SK-N-SH (cell line): ENCODE measurements around the gene FLVCR1. TPM values are rescaled to one million over a fixed set of nuclear protein-coding genes. Genes with fewer than 3 reads are reported as not detected.

ENCODE experiments used
- CTCF ChIA-PET: fragments of 300-600, 350-600 bp; formaldehyde crosslinking; extraction: SDS; loops from one replicate; lab custom pipeline; 2021; lab: Yijun Ruan, JAX
- POLR2A ChIA-PET: fragments of 350-600 bp; sonication (Branson Sonifier 250); formaldehyde crosslinking; extraction: SDS; loops from one replicate; lab custom pipeline; 2020; ENCODE audit warnings: antibody characterized with exemption, inconsistent platforms; lab: Yijun Ruan, JAX
- DNase-seq: peaks from one replicate; pipeline ENCODE4 v3.0.0; 2012
- H2AFZ ChIP-seq: fragments of 200-600 bp; sonication (generic); 2 replicates; pipeline ENCODE4 v1.8.1; 2016; ENCODE audit warnings: antibody characterized with exemption, mild to moderate bottlenecking, low read depth
- H3F3A ChIP-seq: fragments of 200-600 bp; sonication (generic); replicated peaks from 2 replicates; pipeline ENCODE3; 2016; ENCODE audit warnings: antibody characterized with exemption, mild to moderate bottlenecking; ENCODE audit not compliant: insufficient read depth
- H3K27ac ChIP-seq, 2 experiments: fragments of 200-500 bp in 1 of 2; fragments of 200-600 bp in 1 of 2; sonication (Bioruptor generic) in 1 of 2; sonication (generic), shearing (Covaris generic) in 1 of 2; 2 replicates each; pipeline versions ENCODE4 v1.5.1 to v1.6.1; 2014 to 2016; ENCODE audit warnings: low read depth in 2 of 2, inconsistent platforms in 1 of 2, low read length in 1 of 2, mild to moderate bottlenecking in 1 of 2, mixed read lengths in 1 of 2
- H3K27me3 ChIP-seq: fragments of 200-600 bp; sonication (generic), shearing (Covaris generic); 2 replicates; pipeline ENCODE4 v1.6.1; 2016; ENCODE audit warnings: mixed run types; ENCODE audit not compliant: insufficient read depth
- H3K36me3 ChIP-seq, 2 experiments: fragments of 200-500 bp in 1 of 2; fragments of 200-600 bp in 1 of 2; sonication (Bioruptor generic) in 1 of 2; sonication (generic) in 1 of 2; replicated peaks in 1 of 2; 2 replicates each; pipeline versions ENCODE3 to v1.5.1; 2014 to 2016; ENCODE audit warnings: low read length in 1 of 2, mild to moderate bottlenecking in 1 of 2; ENCODE audit not compliant: insufficient read depth in 2 of 2, control insufficient read depth in 1 of 2
- H3K4me1 ChIP-seq, 2 experiments: fragments of 200-500 bp in 1 of 2; fragments of 200-600 bp in 1 of 2; sonication (Bioruptor generic) in 1 of 2; sonication (generic), shearing (Covaris generic) in 1 of 2; 2 replicates each; pipeline versions ENCODE4 v1.5.1 to v1.6.1; 2014 to 2016; ENCODE audit warnings: low read depth in 1 of 2, low read length in 1 of 2, mixed run types in 1 of 2; ENCODE audit not compliant: insufficient read depth in 2 of 2, control insufficient read depth in 1 of 2
- H3K4me2 ChIP-seq: fragments of 200-600 bp; sonication (generic), shearing (Covaris generic); 2 replicates; pipeline ENCODE4 v1.6.1; 2017; ENCODE audit warnings: mixed run types
- H3K4me3 ChIP-seq, 2 experiments: fragments of 200-500 bp in 1 of 2; fragments of 200-600 bp in 1 of 2; sonication (Bioruptor generic) in 1 of 2; sonication (generic), shearing (Covaris generic) in 1 of 2; 2 replicates each; pipeline versions ENCODE4 v1.5.1 to v1.8.1; 2014 to 2016; ENCODE audit warnings: low read depth in 2 of 2, inconsistent platforms in 1 of 2, low read length in 1 of 2, mild to moderate bottlenecking in 1 of 2, mixed read lengths in 1 of 2, moderate library complexity in 1 of 2
- H3K79me2 ChIP-seq: fragments of 200-600 bp; sonication (generic); 2 replicates; pipeline ENCODE4 v1.8.1; 2017; ENCODE audit warnings: mild to moderate bottlenecking; ENCODE audit not compliant: insufficient read depth
- H3K9ac ChIP-seq: fragments of 200-600 bp; sonication (generic); 2 replicates; pipeline ENCODE4 v1.6.1; 2017; ENCODE audit warnings: mixed run types
- H3K9me2 ChIP-seq: fragments of 200-600 bp; sonication (generic); 2 replicates; pipeline ENCODE4 v1.6.1; 2017; ENCODE audit warnings: mixed run types
- H3K9me3 ChIP-seq: fragments of 200-600 bp; sonication (generic); 2 replicates; pipeline ENCODE4 v1.6.1; 2017; ENCODE audit warnings: mixed run types, mild to moderate bottlenecking, moderate library complexity
- H4K20me1 ChIP-seq: fragments of 200-600 bp; sonication (generic); 2 replicates; pipeline ENCODE4 v1.6.1; 2017; ENCODE audit warnings: mild to moderate bottlenecking, mixed run types; ENCODE audit not compliant: insufficient read depth
- ELF1 ChIP-seq: IDR thresholded peaks from 2 replicates; pipeline ENCODE4 v1.4.0; 2012
- FOSL2 ChIP-seq: IDR thresholded peaks from 2 replicates; pipeline ENCODE4 v1.4.0; 2012; ENCODE audit warnings: low read depth, mild to moderate bottlenecking, moderate library complexity, borderline replicate concordance
- FOXM1 ChIP-seq: IDR thresholded peaks from 2 replicates; pipeline ENCODE4 v1.4.0; 2012; ENCODE audit warnings: low read depth, mild to moderate bottlenecking
- GABPA ChIP-seq: IDR thresholded peaks from 2 replicates; pipeline ENCODE4 v1.4.0; 2012; ENCODE audit warnings: low read depth, mild to moderate bottlenecking
- MEF2A ChIP-seq: IDR thresholded peaks from 2 replicates; pipeline ENCODE4 v1.4.0; 2012; ENCODE audit warnings: low read depth, borderline replicate concordance
- MXI1 ChIP-seq: IDR thresholded peaks from 2 replicates; pipeline ENCODE4 v1.6.1; 2012; ENCODE audit warnings: mild to moderate bottlenecking, low read depth, low read length, improper control_type of control experiment
- NFIC ChIP-seq: IDR thresholded peaks from 2 replicates; pipeline ENCODE4 v1.4.0; 2012; ENCODE audit warnings: borderline replicate concordance
- NRF1 ChIP-seq: IDR thresholded peaks from 2 replicates; pipeline ENCODE4 v1.6.1; 2012; ENCODE audit warnings: low read depth, mild to moderate bottlenecking, low read length
- POLR2AphosphoS5 ChIP-seq: IDR thresholded peaks from 2 replicates; pipeline ENCODE4 v1.6.1; 2012; ENCODE audit warnings: low read depth, low read length
- RAD21 ChIP-seq: IDR thresholded peaks from 2 replicates; pipeline ENCODE4 v1.6.1; 2012; ENCODE audit warnings: mild to moderate bottlenecking, low read length
- RCOR1 ChIP-seq: fragments of 150-350 bp; IDR thresholded peaks from 2 replicates; pipeline ENCODE4 v1.6.1; 2017; ENCODE audit warnings: antibody characterized with exemption, low read length
- RFX5 ChIP-seq: IDR thresholded peaks from 2 replicates; pipeline ENCODE4 v1.6.1; 2012; ENCODE audit warnings: mild to moderate bottlenecking, improper control_type of control experiment, low read length
- SIN3A ChIP-seq: IDR thresholded peaks from 2 replicates; pipeline ENCODE4 v1.6.1; 2012; ENCODE audit warnings: low read depth, mild to moderate bottlenecking, low read length, moderate library complexity, borderline replicate concordance
- SMC3 ChIP-seq: IDR thresholded peaks from 2 replicates; pipeline ENCODE4 v1.6.1; 2012; ENCODE audit warnings: low read depth, low read length, improper control_type of control experiment
- YY1 ChIP-seq: IDR thresholded peaks from 2 replicates; pipeline ENCODE4 v1.4.0; 2012; ENCODE audit warnings: low read depth, mild to moderate bottlenecking
- WGBS: methylation state at CpG from one replicate; pipeline ENCODE4 v1.1.6; 2017; ENCODE audit warnings: low lambda C conversion rate; 5-methylcytosine and 5-hydroxymethylcytosine counted together
- polyA plus RNA-seq, 3 experiments: library from polyadenylated mRNA; depleted of rRNA; stranded (reverse); fragments of >200 nt; gene quantifications; 2 replicates each; pipeline ENCODE4 v1.2.3, GENCODE V29; 2012
- TF ChIP-seq, protein P1 (sequence below): IDR thresholded peaks from 2 replicates; pipeline ENCODE4 v1.4.0; 2012; ENCODE audit warnings: low read depth
- TF ChIP-seq, protein P2 (sequence below): fragments of 150-350 bp; IDR thresholded peaks from 2 replicates; pipeline ENCODE4 v1.6.1; 2017; ENCODE audit warnings: antibody characterized with exemption, low read length, low read depth, borderline replicate concordance
- TF ChIP-seq, protein P3 (sequence below): IDR thresholded peaks from 2 replicates; pipeline ENCODE4 v1.4.0; 2012; ENCODE audit warnings: low read depth, borderline replicate concordance
- TF ChIP-seq, protein P4 (sequence below): IDR thresholded peaks from 2 replicates; pipeline ENCODE4; 2012
- TF ChIP-seq, protein P5 (sequence below): fragments of 200-600 bp; sonication (generic); IDR thresholded peaks from 2 replicates; pipeline ENCODE4 v1.6.1; 2017; ENCODE audit warnings: antibody characterized with exemption, mild to moderate bottlenecking, moderate library complexity

Gene FLVCR1
- polyA plus RNA-seq, 1 of the 3 experiments (the other 2 are of a cell fraction): 1.7 TPM

DNA sequence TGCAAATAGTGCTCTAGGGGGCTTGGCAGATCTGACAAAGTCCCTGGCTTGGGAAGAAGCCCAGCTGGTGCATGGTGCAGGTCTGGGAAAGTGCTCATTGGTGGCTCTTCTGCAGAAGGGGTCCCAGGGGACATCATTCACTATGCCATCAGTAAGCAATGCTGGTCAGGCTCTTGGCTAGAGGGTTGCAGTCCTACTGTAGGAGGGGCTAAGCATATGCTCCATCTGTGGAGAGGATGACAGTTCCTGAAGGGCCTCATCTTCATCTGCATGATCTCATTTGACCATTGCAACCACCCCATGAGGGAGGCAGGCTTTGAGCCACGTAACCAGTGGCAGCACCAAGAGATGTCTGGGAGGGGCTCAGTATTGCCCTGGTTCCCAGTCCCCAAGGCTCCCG is 60.7 kb downstream of the FLVCR1 start:
- no peaks in the 10 kb centered on the region for H3K79me2 ChIP-seq
- no peak for TF ChIP-seq SMC3
- TF ChIP-seq, protein P1, sequence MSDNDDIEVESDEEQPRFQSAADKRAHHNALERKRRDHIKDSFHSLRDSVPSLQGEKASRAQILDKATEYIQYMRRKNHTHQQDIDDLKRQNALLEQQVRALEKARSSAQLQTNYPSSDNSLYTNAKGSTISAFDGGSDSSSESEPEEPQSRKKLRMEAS: no peak
- TF ChIP-seq, protein P2, sequence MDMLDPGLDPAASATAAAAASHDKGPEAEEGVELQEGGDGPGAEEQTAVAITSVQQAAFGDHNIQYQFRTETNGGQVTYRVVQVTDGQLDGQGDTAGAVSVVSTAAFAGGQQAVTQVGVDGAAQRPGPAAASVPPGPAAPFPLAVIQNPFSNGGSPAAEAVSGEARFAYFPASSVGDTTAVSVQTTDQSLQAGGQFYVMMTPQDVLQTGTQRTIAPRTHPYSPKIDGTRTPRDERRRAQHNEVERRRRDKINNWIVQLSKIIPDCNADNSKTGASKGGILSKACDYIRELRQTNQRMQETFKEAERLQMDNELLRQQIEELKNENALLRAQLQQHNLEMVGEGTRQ: no peak
- TF ChIP-seq NRF1: no peak
- TF ChIP-seq YY1: no peak
- TF ChIP-seq NFIC: no peak
- no peaks in the 10 kb centered on the region for H4K20me1 ChIP-seq
- no peak overlapping the region for H2AFZ ChIP-seq
- no peak overlapping the region for H3K9ac ChIP-seq
- ChIA-PET CTCF (no interaction called here), POLR2A (no interaction called here)
- H3K27me3 ChIP-seq: no peaks in the 10 kb centered on the region
- WGBS: 69% methylated on average over 2 of the region's 2 CpGs
- no peaks in the 10 kb centered on the region for H3F3A ChIP-seq
- peaks cover 0 to 5% of the 10 kb centered on the region in 2 experiments; a peak in 1 of 4 replicates for H3K4me1 ChIP-seq
- no peaks in the 10 kb centered on the region for H3K36me3 ChIP-seq
- no peak for DNase-seq
- H3K4me3 ChIP-seq: no peak overlapping the region
- H3K4me2 ChIP-seq: no peak overlapping the region
- H3K9me2 ChIP-seq: no peaks in the 10 kb centered on the region
- H3K27ac ChIP-seq: no peak overlapping the region
- no peaks in the 10 kb centered on the region for H3K9me3 ChIP-seq

DNA sequence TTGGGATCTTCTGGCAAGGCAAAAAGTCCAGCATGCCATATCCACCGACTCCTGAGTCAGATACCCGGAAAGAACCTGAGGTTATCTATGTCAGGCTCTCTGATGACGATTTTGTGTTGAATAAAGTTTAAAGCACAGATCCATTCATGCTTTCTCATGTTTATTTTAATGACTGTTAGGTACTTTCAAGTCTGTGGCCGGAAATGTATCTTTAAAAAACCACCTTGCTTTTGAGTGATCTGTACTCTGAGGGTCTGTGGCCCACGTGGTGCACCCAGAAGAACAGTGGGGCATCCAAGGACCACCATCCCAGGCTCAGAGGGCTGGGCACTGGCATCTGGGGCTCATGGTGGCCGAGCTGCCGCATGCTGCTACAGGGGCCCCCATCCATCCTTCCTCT is 62.2 kb downstream of the FLVCR1 start:
- ChIA-PET POLR2A (no interaction called here), CTCF (interaction anchor here (0.6 to 0.8 kb wide), 2 partner anchors 37 to 75 kb away, joined by 3 read pairs; no protein-coding TSS in a partner anchor)
- H4K20me1 ChIP-seq: no peaks in the 10 kb centered on the region
- H3K27me3 ChIP-seq: no peaks in the 10 kb centered on the region
- H3K27ac ChIP-seq: no peak overlapping the region
- peaks cover 0 to 2% of the 10 kb centered on the region in 2 experiments; a peak in 1 of 4 replicates for H3K4me1 ChIP-seq
- no peaks in the 10 kb centered on the region for H3K9me3 ChIP-seq
- no peak overlapping the region for H3K4me3 ChIP-seq
- DNase-seq: no peak
- H2AFZ ChIP-seq: no peak overlapping the region
- no peaks in the 10 kb centered on the region for H3F3A ChIP-seq
- WGBS: 47% methylated on average over 7 of the region's 7 CpGs
- H3K9me2 ChIP-seq: no peaks in the 10 kb centered on the region
- no peaks in the 10 kb centered on the region for H3K79me2 ChIP-seq
- no peaks in the 10 kb centered on the region for H3K36me3 ChIP-seq
- no peak overlapping the region for H3K9ac ChIP-seq
- no peak overlapping the region for H3K4me2 ChIP-seq
- TF ChIP-seq, protein P3, sequence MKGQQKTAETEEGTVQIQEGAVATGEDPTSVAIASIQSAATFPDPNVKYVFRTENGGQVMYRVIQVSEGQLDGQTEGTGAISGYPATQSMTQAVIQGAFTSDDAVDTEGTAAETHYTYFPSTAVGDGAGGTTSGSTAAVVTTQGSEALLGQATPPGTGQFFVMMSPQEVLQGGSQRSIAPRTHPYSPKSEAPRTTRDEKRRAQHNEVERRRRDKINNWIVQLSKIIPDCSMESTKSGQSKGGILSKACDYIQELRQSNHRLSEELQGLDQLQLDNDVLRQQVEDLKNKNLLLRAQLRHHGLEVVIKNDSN: no peak
- TF ChIP-seq RAD21: no peak
- TF ChIP-seq, protein P4, sequence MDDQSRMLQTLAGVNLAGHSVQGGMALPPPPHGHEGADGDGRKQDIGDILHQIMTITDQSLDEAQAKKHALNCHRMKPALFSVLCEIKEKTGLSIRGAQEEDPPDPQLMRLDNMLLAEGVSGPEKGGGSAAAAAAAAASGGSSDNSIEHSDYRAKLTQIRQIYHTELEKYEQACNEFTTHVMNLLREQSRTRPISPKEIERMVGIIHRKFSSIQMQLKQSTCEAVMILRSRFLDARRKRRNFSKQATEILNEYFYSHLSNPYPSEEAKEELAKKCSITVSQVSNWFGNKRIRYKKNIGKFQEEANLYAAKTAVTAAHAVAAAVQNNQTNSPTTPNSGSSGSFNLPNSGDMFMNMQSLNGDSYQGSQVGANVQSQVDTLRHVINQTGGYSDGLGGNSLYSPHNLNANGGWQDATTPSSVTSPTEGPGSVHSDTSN: no peak
- TF ChIP-seq RCOR1: no peak
- no peak for TF ChIP-seq GABPA
- no peak for TF ChIP-seq YY1
- TF ChIP-seq FOXM1: no peak
- no peak for TF ChIP-seq SIN3A
- no peak for TF ChIP-seq ELF1
- no peak for TF ChIP-seq MEF2A
- TF ChIP-seq RFX5: no peak
- TF ChIP-seq NRF1: no peak
- no peak for TF ChIP-seq FOSL2
- no peak for TF ChIP-seq POLR2AphosphoS5
- TF ChIP-seq MXI1: no peak
- TF ChIP-seq, protein P5, sequence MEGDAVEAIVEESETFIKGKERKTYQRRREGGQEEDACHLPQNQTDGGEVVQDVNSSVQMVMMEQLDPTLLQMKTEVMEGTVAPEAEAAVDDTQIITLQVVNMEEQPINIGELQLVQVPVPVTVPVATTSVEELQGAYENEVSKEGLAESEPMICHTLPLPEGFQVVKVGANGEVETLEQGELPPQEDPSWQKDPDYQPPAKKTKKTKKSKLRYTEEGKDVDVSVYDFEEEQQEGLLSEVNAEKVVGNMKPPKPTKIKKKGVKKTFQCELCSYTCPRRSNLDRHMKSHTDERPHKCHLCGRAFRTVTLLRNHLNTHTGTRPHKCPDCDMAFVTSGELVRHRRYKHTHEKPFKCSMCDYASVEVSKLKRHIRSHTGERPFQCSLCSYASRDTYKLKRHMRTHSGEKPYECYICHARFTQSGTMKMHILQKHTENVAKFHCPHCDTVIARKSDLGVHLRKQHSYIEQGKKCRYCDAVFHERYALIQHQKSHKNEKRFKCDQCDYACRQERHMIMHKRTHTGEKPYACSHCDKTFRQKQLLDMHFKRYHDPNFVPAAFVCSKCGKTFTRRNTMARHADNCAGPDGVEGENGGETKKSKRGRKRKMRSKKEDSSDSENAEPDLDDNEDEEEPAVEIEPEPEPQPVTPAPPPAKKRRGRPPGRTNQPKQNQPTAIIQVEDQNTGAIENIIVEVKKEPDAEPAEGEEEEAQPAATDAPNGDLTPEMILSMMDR: no peak
